ENCODE data around the gene CHN1.

The CHN1 gene

GRCh38 chr2:174863183-174863582, 142.0 kb downstream of the CHN1 start:
- no peak for TF ChIP-seq CTCF (IDR thresholded peaks at IDR 0.05)

GRCh38 chr2:174859563-174860169, 145.5 kb downstream of the CHN1 start:
- TF ChIP-seq CTCF (IDR thresholded peaks at IDR 0.05): no peak

- no peak for TF ChIP-seq CTCF (IDR thresholded peaks at IDR 0.05)
Observed at GRCh38 chr2:174858745-174859144, 146.4 kb downstream of the CHN1 start.

- TF ChIP-seq CTCF (IDR thresholded peaks at IDR 0.05): no peak
Observed at GRCh38 chr2:174856447-174856846, 148.7 kb downstream of the CHN1 start.

- TF ChIP-seq CTCF (IDR thresholded peaks at IDR 0.05): no peak
Observed at GRCh38 chr2:174846941-174847938, 157.9 kb downstream of the CHN1 start.

GRCh38 chr2:174846218-174846617, 159.0 kb downstream of the CHN1 start:
- no peak for TF ChIP-seq CTCF (IDR thresholded peaks at IDR 0.05)

GRCh38 chr2:174844295-174844708, 160.9 kb downstream of the CHN1 start:
- TF ChIP-seq CTCF (IDR thresholded peaks at IDR 0.05): no peak
